ENCODE results near the gene PTPRN2.
A peak's percentile ranks its signal among the peaks of the same experiment; 100 is the strongest.

The PTPRN2 gene

DNA sequence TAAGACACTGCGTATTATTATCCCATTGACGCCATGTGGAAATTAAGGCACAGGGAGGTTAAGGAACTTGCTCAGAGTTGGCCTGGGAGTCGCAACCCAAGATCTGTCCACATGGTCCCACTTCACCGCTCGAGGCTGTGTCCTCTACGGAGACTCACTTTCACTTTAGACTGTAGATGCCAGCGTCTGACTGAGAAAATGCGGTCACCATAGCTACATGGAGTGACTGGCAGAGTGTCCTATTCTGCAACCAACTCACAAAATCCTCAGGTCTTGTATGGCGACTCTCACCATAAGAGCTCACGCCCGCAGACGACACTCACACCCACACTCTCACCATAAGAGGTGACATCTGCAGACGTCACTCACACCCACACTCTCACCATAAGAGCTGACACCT is 257.9 kb downstream of the PTPRN2 start:
- TF ChIP-seq, protein P1, sequence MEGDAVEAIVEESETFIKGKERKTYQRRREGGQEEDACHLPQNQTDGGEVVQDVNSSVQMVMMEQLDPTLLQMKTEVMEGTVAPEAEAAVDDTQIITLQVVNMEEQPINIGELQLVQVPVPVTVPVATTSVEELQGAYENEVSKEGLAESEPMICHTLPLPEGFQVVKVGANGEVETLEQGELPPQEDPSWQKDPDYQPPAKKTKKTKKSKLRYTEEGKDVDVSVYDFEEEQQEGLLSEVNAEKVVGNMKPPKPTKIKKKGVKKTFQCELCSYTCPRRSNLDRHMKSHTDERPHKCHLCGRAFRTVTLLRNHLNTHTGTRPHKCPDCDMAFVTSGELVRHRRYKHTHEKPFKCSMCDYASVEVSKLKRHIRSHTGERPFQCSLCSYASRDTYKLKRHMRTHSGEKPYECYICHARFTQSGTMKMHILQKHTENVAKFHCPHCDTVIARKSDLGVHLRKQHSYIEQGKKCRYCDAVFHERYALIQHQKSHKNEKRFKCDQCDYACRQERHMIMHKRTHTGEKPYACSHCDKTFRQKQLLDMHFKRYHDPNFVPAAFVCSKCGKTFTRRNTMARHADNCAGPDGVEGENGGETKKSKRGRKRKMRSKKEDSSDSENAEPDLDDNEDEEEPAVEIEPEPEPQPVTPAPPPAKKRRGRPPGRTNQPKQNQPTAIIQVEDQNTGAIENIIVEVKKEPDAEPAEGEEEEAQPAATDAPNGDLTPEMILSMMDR (IDR thresholded peaks at IDR 0.05; ENCODE audit: control insufficient read depth, extremely low read depth, insufficient read depth), result no peak
- DNase-seq (ENCODE audit: low read depth), result no peak
- no peak overlapping the region for H3K4me3 ChIP-seq (ENCODE audit: low read depth, low read length)

DNA sequence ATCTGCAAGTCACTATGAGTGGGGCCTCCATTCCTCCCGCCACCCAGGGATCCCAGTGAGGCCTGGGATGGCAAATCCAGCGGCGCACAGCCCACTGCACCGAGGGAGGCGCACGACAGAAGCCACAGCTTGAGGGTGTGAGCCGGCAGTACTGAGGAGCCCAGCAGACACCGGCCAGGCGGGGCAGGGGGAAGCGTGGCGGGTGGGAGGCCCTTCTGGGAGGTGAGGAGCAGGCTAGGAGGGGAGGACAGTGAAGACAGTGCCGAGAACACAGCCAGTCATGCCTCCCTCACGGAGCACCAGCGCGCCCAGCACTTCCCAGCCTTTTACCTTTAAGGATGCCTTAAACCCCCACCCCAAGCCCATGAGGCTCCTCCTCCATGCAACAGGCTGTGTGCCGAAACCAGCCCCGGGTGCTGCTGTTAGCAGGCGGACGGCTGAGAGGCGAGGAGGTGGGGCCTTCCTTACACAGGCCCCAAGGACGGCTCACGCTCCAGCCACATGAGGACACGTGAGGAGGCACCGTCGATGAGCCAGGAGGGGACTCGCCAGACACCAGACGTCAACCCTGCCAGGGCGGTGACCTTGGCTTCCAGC is 258.5 kb downstream of the PTPRN2 start:
- no peak overlapping the region for H3K4me3 ChIP-seq (ENCODE audit: low read depth, low read length)
- TF ChIP-seq, protein P1 (IDR thresholded peaks at IDR 0.05; ENCODE audit: control insufficient read depth, extremely low read depth, insufficient read depth), result no peak
- DNase-seq (ENCODE audit: low read depth), result no peak

- no peak for DNase-seq (ENCODE audit: low read depth)
- TF ChIP-seq, protein P1 (IDR thresholded peaks at IDR 0.05; ENCODE audit: control insufficient read depth, extremely low read depth, insufficient read depth), result no peak
- H3K4me3 ChIP-seq (ENCODE audit: low read depth, low read length), result no peak overlapping the region
Measured at GRCh38 chr7:158328376-158329013, 259.1 kb downstream of the PTPRN2 start.

- DNase-seq (ENCODE audit: low read depth), result no peak
- TF ChIP-seq, protein P1 (IDR thresholded peaks at IDR 0.05; ENCODE audit: control insufficient read depth, extremely low read depth, insufficient read depth), result no peak
- H3K4me3 ChIP-seq (ENCODE audit: low read depth, low read length), result no peak overlapping the region
Measured at GRCh38 chr7:158327571-158328180, 259.9 kb downstream of the PTPRN2 start.

GRCh38 chr7:158327012-158327411 is 260.6 kb downstream of the PTPRN2 start:
- TF ChIP-seq, protein P1 (IDR thresholded peaks at IDR 0.05; ENCODE audit: control insufficient read depth, extremely low read depth, insufficient read depth), result no peak
- no peak for DNase-seq (ENCODE audit: low read depth)
- H3K4me3 ChIP-seq (ENCODE audit: low read depth, low read length), result no peak overlapping the region

GRCh38 chr7:158325530-158326381 is 261.9 kb downstream of the PTPRN2 start:
- TF ChIP-seq, protein P1 (IDR thresholded peaks at IDR 0.05; ENCODE audit: control insufficient read depth, extremely low read depth, insufficient read depth), result peak; percentile 99
- peak; percentile 56 for DNase-seq (ENCODE audit: low read depth)
- no peak overlapping the region for H3K4me3 ChIP-seq (ENCODE audit: low read depth, low read length)

All from LNCaP clone FGC (cell line).